LNCaP clone FGC (cell line): ENCODE measurements around the gene POU2AF1.

Experiments used
- DNase-seq: peaks from one replicate; pipeline ENCODE4 v3.0.0-alpha.2; 2011; ENCODE audit warnings: low read depth
- H3K4me3 ChIP-seq: 2 replicates; pipeline ENCODE4 v1.5.1; 2011; ENCODE audit warnings: mild to moderate bottlenecking, low read depth, low read length, control low read depth
- CTCF ChIP-seq: IDR thresholded peaks from 2 replicates; pipeline ENCODE4 v1.5.1; 2012; ENCODE audit warnings: mild to moderate bottlenecking; ENCODE audit not compliant: control insufficient read depth, insufficient read depth; ENCODE audit errors: extremely low read depth

POU2AF1 gene

GRCh38 chr11:111302298-111302697 lies 76.8 kb downstream of the POU2AF1 start:
- TF ChIP-seq CTCF: no peak
- DNase-seq: no peak
- H3K4me3 ChIP-seq: peak overlapping the region; percentile 57
